Osteocyte (in vitro differentiated cells): ENCODE measurements around the gene DAPK2. TPM values are rescaled to one million over a fixed set of nuclear protein-coding genes. Genes with fewer than 3 reads are reported as not detected.

Source experiments
- DNase-seq: peaks from one replicate; pipeline ENCODE4 v3.0.0; 2021; ENCODE audit warnings: mixed read lengths; ENCODE audit not compliant: unreplicated experiment; ENCODE audit errors: extremely low spot score
- H3K27ac Mint-ChIP-seq: one replicate; pipeline ENCODE4 v1.8.0; 2021; ENCODE audit warnings: mild to moderate bottlenecking, mixed read lengths; ENCODE audit not compliant: unreplicated experiment
- H3K27me3 Mint-ChIP-seq: one replicate; pipeline ENCODE4 v1.8.0; 2021; ENCODE audit warnings: mixed read lengths; ENCODE audit not compliant: unreplicated experiment
- H3K36me3 Mint-ChIP-seq: one replicate; pipeline ENCODE4 v1.8.0; 2021; ENCODE audit warnings: mixed read lengths; ENCODE audit not compliant: unreplicated experiment
- H3K4me1 Mint-ChIP-seq: one replicate; pipeline ENCODE4 v1.8.0; 2021; ENCODE audit warnings: mixed read lengths; ENCODE audit not compliant: unreplicated experiment
- H3K4me3 Mint-ChIP-seq: one replicate; pipeline ENCODE4 v1.8.0; 2021; ENCODE audit warnings: mild to moderate bottlenecking, moderate library complexity, mixed read lengths; ENCODE audit not compliant: unreplicated experiment
- H3K9me3 Mint-ChIP-seq: one replicate; pipeline ENCODE4 v1.8.0; 2021; ENCODE audit warnings: mixed read lengths; ENCODE audit not compliant: unreplicated experiment
- total RNA-seq: library from RNA; stranded (reverse); gene quantifications from 2 replicates; pipeline ENCODE4 v1.2.1, GENCODE V29; 2021
- TF ChIP-seq, protein P1 (sequence below): fragments of 200-600 bp; sonication (generic); IDR thresholded peaks from 2 replicates; pipeline ENCODE4 v1.5.0; 2021; ENCODE audit warnings: antibody characterized with exemption, mild to moderate bottlenecking, moderate library complexity

The DAPK2 gene
- total RNA-seq, 1 donor from 2014 or later, result 17.6 TPM

GRCh38 chr15:63945007-63945788, 101.1 kb downstream of the DAPK2 start:
- Mint-ChIP-seq H3K4me3 (no peak overlapping the region), H3K27me3 (no peaks in the 10 kb centered on the region), H3K9me3 (no peaks in the 10 kb centered on the region), H3K27ac (no peak overlapping the region), H3K4me1 (peaks cover 28% of the 10 kb centered on the region), H3K36me3 (peaks cover 2% of the 10 kb centered on the region)
- DNase-seq, result peak; percentile 86
- TF ChIP-seq, protein P1, sequence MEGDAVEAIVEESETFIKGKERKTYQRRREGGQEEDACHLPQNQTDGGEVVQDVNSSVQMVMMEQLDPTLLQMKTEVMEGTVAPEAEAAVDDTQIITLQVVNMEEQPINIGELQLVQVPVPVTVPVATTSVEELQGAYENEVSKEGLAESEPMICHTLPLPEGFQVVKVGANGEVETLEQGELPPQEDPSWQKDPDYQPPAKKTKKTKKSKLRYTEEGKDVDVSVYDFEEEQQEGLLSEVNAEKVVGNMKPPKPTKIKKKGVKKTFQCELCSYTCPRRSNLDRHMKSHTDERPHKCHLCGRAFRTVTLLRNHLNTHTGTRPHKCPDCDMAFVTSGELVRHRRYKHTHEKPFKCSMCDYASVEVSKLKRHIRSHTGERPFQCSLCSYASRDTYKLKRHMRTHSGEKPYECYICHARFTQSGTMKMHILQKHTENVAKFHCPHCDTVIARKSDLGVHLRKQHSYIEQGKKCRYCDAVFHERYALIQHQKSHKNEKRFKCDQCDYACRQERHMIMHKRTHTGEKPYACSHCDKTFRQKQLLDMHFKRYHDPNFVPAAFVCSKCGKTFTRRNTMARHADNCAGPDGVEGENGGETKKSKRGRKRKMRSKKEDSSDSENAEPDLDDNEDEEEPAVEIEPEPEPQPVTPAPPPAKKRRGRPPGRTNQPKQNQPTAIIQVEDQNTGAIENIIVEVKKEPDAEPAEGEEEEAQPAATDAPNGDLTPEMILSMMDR, result peak; percentile 90

GRCh38 chr15:63944681-63944955, 101.7 kb downstream of the DAPK2 start:
- Mint-ChIP-seq H3K27me3 (no peaks in the 10 kb centered on the region), H3K27ac (no peak overlapping the region), H3K4me1 (peaks cover 29% of the 10 kb centered on the region)

DNA sequence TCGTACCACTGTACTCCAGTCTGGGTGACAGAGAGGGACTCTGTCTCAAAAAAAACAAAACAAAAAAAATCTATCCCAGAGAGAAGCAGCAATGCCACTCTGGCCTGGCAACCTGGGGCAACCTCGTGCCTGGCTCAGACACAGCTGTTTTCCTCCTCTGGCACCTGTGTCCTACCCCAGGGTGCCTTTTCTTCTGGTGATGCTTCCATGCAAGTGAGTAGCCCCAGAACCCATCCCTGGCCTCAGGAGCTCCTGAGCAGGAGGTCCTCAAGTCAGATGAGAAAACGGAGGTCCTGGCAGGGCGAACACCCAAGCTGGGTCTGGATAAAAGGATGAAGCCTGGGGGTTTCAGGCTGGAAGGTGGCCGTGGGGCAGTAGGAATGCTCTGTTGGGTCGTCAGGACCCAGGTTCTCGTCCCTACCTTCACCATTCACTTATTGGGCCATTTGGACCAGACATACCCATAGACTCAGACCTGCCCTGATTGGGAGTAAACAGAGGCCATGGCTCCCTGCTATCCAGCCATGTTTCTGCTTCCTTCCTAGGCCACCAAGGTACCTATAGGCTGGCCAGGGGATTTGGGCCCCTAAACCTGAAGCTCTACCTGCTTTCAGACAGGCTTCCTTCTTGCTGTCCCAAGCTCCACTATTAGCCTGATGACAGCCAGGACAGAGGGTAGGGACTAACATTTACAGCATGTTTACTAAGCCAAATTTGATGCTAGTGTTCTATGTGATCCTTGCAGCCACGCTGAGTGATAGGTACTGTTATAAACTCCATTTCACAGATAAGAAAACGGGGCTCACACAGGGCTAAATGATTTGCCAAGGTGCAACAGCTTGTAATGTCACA, 102.2 kb downstream of the DAPK2 start:
- H3K27me3 Mint-ChIP-seq, result no peaks in the 10 kb centered on the region
- TF ChIP-seq, protein P1, result no peak
- H3K9me3 Mint-ChIP-seq, result no peaks in the 10 kb centered on the region
- DNase-seq, result peak; percentile 51
- H3K36me3 Mint-ChIP-seq, result peaks cover 3% of the 10 kb centered on the region
- peaks cover 35% of the 10 kb centered on the region for H3K4me1 Mint-ChIP-seq
- no peak overlapping the region for H3K4me3 Mint-ChIP-seq
- H3K27ac Mint-ChIP-seq, result no peak overlapping the region

More at GRCh38 chr15:63944681-63944955, 101.7 kb downstream of the DAPK2 start:
- no peaks in the 10 kb centered on the region for H3K9me3 Mint-ChIP-seq
- DNase-seq, result no peak
- no peak overlapping the region for H3K4me3 Mint-ChIP-seq
- peaks cover 2% of the 10 kb centered on the region for H3K36me3 Mint-ChIP-seq
- TF ChIP-seq, protein P1, result no peak

GRCh38 chr15:63942486-63943365, 103.6 kb downstream of the DAPK2 start:
- H3K9me3 Mint-ChIP-seq, result no peaks in the 10 kb centered on the region
- H3K4me3 Mint-ChIP-seq, result no peak overlapping the region
- TF ChIP-seq, protein P1, result no peak
- no peaks in the 10 kb centered on the region for H3K27me3 Mint-ChIP-seq
- peaks cover 7% of the 10 kb centered on the region for H3K36me3 Mint-ChIP-seq
- peak overlapping the region; percentile 20 for H3K27ac Mint-ChIP-seq
- peaks cover 37% of the 10 kb centered on the region for H3K4me1 Mint-ChIP-seq
- DNase-seq, result peak; percentile 44
